Chondrocyte (in vitro differentiated cells): Measurements from ENCODE around the gene FBXL17. TPM values are rescaled to one million over a fixed set of nuclear protein-coding genes. Genes with fewer than 3 reads are reported as not detected.

Experiments used
- DNase-seq: peaks from one replicate; pipeline ENCODE4 v3.0.0; 2021; ENCODE audit warnings: mixed read lengths, low spot score
- H3K27ac Mint-ChIP-seq: one replicate; pipeline ENCODE4 v1.8.0; 2021; ENCODE audit warnings: mild to moderate bottlenecking, moderate library complexity, mixed read lengths; ENCODE audit not compliant: unreplicated experiment
- H3K27me3 Mint-ChIP-seq: 2 replicates; pipeline ENCODE4 v1.8.0; 2021; ENCODE audit warnings: low read depth, mixed read lengths
- H3K36me3 Mint-ChIP-seq: 2 replicates; pipeline ENCODE4 v1.8.0; 2021; ENCODE audit warnings: low read depth, mixed read lengths
- H3K4me1 Mint-ChIP-seq: 2 replicates; pipeline ENCODE4 v1.8.0; 2021; ENCODE audit warnings: low read depth, mild to moderate bottlenecking, mixed read lengths
- H3K4me3 Mint-ChIP-seq: one replicate; pipeline ENCODE4 v1.8.0; 2021; ENCODE audit warnings: mild to moderate bottlenecking, moderate library complexity, mixed read lengths; ENCODE audit not compliant: unreplicated experiment
- H3K9me3 Mint-ChIP-seq: 2 replicates; pipeline ENCODE4 v1.8.0; 2021; ENCODE audit warnings: low read depth, mixed read lengths
- total RNA-seq: library from RNA; stranded (reverse); gene quantifications from 3 replicates; pipeline ENCODE4 v1.2.1, GENCODE V29; 2021
- TF ChIP-seq, protein P1 (sequence below): fragments of 200-600 bp; sonication (generic); IDR thresholded peaks from 2 replicates; pipeline ENCODE4 v1.5.0; 2021; ENCODE audit warnings: antibody characterized with exemption, mild to moderate bottlenecking, moderate library complexity

FBXL17 gene
- total RNA-seq, 1 donor from 2014 or later: 15.3 TPM

DNA sequence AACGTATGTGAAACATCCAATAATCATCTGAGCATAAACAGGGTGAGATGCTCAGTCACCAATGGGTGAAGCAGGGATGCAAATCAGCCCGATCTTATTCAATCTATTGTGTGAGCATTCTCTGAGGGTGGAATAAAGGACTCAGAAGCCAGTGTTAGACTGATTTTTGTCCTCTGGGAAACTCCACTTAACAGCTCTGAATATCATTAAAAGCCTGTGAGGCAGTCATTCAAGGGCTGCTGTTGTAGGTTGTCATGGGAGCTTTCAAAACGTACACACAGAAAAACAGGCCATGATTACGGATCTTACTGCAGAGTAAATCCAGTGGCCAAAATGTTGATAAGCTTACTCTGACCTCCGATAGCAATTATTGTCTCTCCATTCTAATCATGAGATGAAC, 444.7 kb downstream of the FBXL17 start:
- H3K9me3 Mint-ChIP-seq: no peaks in the 10 kb centered on the region
- TF ChIP-seq, protein P1, sequence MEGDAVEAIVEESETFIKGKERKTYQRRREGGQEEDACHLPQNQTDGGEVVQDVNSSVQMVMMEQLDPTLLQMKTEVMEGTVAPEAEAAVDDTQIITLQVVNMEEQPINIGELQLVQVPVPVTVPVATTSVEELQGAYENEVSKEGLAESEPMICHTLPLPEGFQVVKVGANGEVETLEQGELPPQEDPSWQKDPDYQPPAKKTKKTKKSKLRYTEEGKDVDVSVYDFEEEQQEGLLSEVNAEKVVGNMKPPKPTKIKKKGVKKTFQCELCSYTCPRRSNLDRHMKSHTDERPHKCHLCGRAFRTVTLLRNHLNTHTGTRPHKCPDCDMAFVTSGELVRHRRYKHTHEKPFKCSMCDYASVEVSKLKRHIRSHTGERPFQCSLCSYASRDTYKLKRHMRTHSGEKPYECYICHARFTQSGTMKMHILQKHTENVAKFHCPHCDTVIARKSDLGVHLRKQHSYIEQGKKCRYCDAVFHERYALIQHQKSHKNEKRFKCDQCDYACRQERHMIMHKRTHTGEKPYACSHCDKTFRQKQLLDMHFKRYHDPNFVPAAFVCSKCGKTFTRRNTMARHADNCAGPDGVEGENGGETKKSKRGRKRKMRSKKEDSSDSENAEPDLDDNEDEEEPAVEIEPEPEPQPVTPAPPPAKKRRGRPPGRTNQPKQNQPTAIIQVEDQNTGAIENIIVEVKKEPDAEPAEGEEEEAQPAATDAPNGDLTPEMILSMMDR: no peak
- no peak overlapping the region for H3K27ac Mint-ChIP-seq
- H3K36me3 Mint-ChIP-seq: no peaks in the 10 kb centered on the region
- no peak for DNase-seq
- H3K4me1 Mint-ChIP-seq: no peaks in the 10 kb centered on the region
- no peak overlapping the region for H3K4me3 Mint-ChIP-seq
- H3K27me3 Mint-ChIP-seq: no peaks in the 10 kb centered on the region

DNA sequence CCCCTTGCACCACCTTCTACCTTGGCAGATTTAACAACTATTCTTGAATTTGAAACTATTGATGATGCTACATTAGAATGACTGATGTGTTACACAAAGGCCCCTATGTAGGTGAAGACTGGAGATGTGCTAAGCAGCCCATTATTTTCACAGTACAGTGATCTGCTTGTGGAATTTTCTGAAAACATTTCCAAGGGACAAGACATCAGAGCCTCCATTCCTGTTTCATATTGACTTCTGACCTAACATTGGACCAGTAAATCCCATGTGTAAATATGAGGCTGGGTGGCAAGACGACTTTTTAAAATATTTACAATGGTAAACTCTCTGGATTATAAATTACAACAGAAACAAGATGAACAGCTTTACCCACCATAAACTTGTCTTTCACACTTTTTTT, 445.4 kb downstream of the FBXL17 start:
- no peaks in the 10 kb centered on the region for H3K4me1 Mint-ChIP-seq
- DNase-seq: no peak
- no peaks in the 10 kb centered on the region for H3K36me3 Mint-ChIP-seq
- TF ChIP-seq, protein P1: no peak
- H3K4me3 Mint-ChIP-seq: no peak overlapping the region
- no peaks in the 10 kb centered on the region for H3K27me3 Mint-ChIP-seq
- no peaks in the 10 kb centered on the region for H3K9me3 Mint-ChIP-seq
- no peak overlapping the region for H3K27ac Mint-ChIP-seq

DNA sequence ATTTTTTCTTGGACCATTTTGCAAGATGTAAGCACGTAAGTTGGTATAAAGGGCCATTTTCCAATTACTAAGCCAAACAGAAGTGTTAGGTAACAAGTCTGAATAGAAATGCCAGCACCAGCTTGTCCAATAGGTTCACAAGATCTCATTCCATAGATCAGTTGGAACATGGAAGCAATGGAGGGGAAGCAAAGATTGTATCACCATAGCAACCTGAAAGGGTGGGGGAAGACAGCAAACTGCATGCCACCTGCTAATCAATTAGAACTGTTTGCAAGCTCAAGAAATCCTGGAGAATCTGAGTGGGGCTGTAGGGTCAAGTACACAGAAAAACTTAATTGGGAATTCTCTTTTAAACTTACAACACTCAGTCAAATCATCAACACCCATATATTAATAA, 446.3 kb downstream of the FBXL17 start:
- no peaks in the 10 kb centered on the region for H3K4me1 Mint-ChIP-seq

GRCh38 chr5:107933326-107933725, 448.6 kb downstream of the FBXL17 start:
- Mint-ChIP-seq H3K9me3 (no peaks in the 10 kb centered on the region), H3K4me3 (no peak overlapping the region), H3K36me3 (no peaks in the 10 kb centered on the region), H3K4me1 (peaks cover 2% of the 10 kb centered on the region), H3K27ac (no peak overlapping the region), H3K27me3 (no peaks in the 10 kb centered on the region)
- no peak for DNase-seq
- TF ChIP-seq, protein P1: no peak

More for the DNA sequence above, 446.3 kb downstream of the FBXL17 start:
- TF ChIP-seq, protein P1: no peak
- H3K36me3 Mint-ChIP-seq: no peaks in the 10 kb centered on the region
- DNase-seq: no peak
- H3K9me3 Mint-ChIP-seq: no peaks in the 10 kb centered on the region
- no peak overlapping the region for H3K4me3 Mint-ChIP-seq
- no peaks in the 10 kb centered on the region for H3K27me3 Mint-ChIP-seq
- H3K27ac Mint-ChIP-seq: no peak overlapping the region

- H3K36me3 Mint-ChIP-seq: no peaks in the 10 kb centered on the region
- peaks cover 6% of the 10 kb centered on the region for H3K4me1 Mint-ChIP-seq
- DNase-seq: no peak
- no peak overlapping the region for H3K4me3 Mint-ChIP-seq
- H3K9me3 Mint-ChIP-seq: no peaks in the 10 kb centered on the region
- TF ChIP-seq, protein P1: no peak
- H3K27me3 Mint-ChIP-seq: no peaks in the 10 kb centered on the region
- no peak overlapping the region for H3K27ac Mint-ChIP-seq
Measured at GRCh38 chr5:107930891-107931290, 451.0 kb downstream of the FBXL17 start.
